IMR-90 (cell line): ENCODE data around the gene RGS14. TPM values are rescaled to one million over a fixed set of nuclear protein-coding genes. Genes with fewer than 3 reads are reported as not detected.

ENCODE experiments used
- ATAC-seq: fragments of 200-7000 bp; cut with Tn5 transposase; 2 replicates; pipeline ENCODE4 v1.9.1; 2020; ENCODE audit warnings: low read depth, mild to moderate bottlenecking, moderate library complexity
- BruUV-seq: library from RNA; stranded (reverse); fragments of 400-500 nt; replicated peaks from 2 replicates; lab custom pipeline; 2021; lab: Mats Ljungman, UMichigan
- CTCF ChIA-PET: fragments of 300-600 bp; formaldehyde crosslinking; extraction: SDS; loops from one replicate; lab custom pipeline; 2021; ENCODE audit warnings: antibody characterized with exemption; lab: Yijun Ruan, JAX
- POLR2A ChIA-PET: fragments of 300-600 bp; sonication (Branson Sonifier 250); formaldehyde crosslinking; loops from one replicate; lab custom pipeline; 2022; ENCODE audit warnings: antibody characterized with exemption; ENCODE audit not compliant: unreplicated experiment; lab: Charles Lee
- DNase-seq: peaks from one replicate; pipeline ENCODE4 v3.0.0; 2013
- H2AFZ ChIP-seq: replicated peaks from 2 replicates; pipeline ENCODE3; 2013; ENCODE audit warnings: low read length, mild to moderate bottlenecking; ENCODE audit not compliant: poor library complexity
- H2AK5ac ChIP-seq: 2 replicates; pipeline ENCODE4 v1.6.1; 2013; ENCODE audit warnings: low read depth, low read length, inconsistent platforms
- H2AK9ac ChIP-seq: replicated peaks from 2 replicates; pipeline ENCODE3; 2013; ENCODE audit warnings: mild to moderate bottlenecking, low read depth, low read length, moderate library complexity; ENCODE audit not compliant: poor library complexity
- H2BK120ac ChIP-seq: 2 replicates; pipeline ENCODE4 v1.6.1; 2013; ENCODE audit warnings: low read depth, low read length, inconsistent platforms
- H2BK15ac ChIP-seq: 3 replicates; pipeline ENCODE4 v1.6.1; 2013; ENCODE audit warnings: low read depth, low read length, inconsistent platforms
- H2BK20ac ChIP-seq: 2 replicates; pipeline ENCODE4 v1.6.1; 2013; ENCODE audit warnings: low read depth, mild to moderate bottlenecking, inconsistent platforms, low read length, moderate library complexity
- H2BK5ac ChIP-seq: 2 replicates; pipeline ENCODE4 v1.6.1; 2013; ENCODE audit warnings: mild to moderate bottlenecking, low read depth, low read length, inconsistent platforms; ENCODE audit not compliant: poor library complexity, severe bottlenecking
- H3K14ac ChIP-seq: replicated peaks from 2 replicates; pipeline ENCODE4 v1.6.1; 2013; ENCODE audit warnings: low read depth, low read length, inconsistent platforms
- H3K18ac ChIP-seq: 2 replicates; pipeline ENCODE4 v1.6.1; 2013; ENCODE audit warnings: low read depth, low read length, control low read depth
- H3K23ac ChIP-seq: 2 replicates; pipeline ENCODE4 v1.6.1; 2013; ENCODE audit warnings: low read depth, low read length, inconsistent platforms
- H3K27ac ChIP-seq: 2 replicates; pipeline ENCODE4 v1.5.1; 2013; ENCODE audit warnings: mild to moderate bottlenecking, control low read depth, low read length; ENCODE audit not compliant: insufficient read depth
- H3K27me3 ChIP-seq: 2 replicates; pipeline ENCODE4 v1.6.1; 2013; ENCODE audit warnings: low read length; ENCODE audit not compliant: control insufficient read depth, insufficient read depth
- H3K36me3 ChIP-seq: 2 replicates; pipeline ENCODE4 v1.6.1; 2013; ENCODE audit warnings: low read length, mixed read lengths; ENCODE audit not compliant: control insufficient read depth, insufficient read depth
- H3K4ac ChIP-seq: 2 replicates; pipeline ENCODE4 v1.6.1; 2013; ENCODE audit warnings: low read depth, low read length, inconsistent platforms
- H3K4me1 ChIP-seq: 2 replicates; pipeline ENCODE4 v1.6.1; 2013; ENCODE audit warnings: low read length, mixed read lengths; ENCODE audit not compliant: control insufficient read depth, insufficient read depth
- H3K4me2 ChIP-seq: 2 replicates; pipeline ENCODE4 v1.6.1; 2013; ENCODE audit warnings: low read depth, mild to moderate bottlenecking, control low read depth, low read length, moderate library complexity
- H3K4me3 ChIP-seq: 2 replicates; pipeline ENCODE4 v1.5.1; 2013; ENCODE audit warnings: low read depth, mild to moderate bottlenecking, control low read depth, low read length, moderate library complexity; ENCODE audit not compliant: insufficient read depth
- H3K56ac ChIP-seq: 2 replicates; pipeline ENCODE4 v1.6.1; 2013; ENCODE audit warnings: low read length, inconsistent platforms; ENCODE audit not compliant: insufficient read depth; ENCODE audit errors: extremely low read depth
- H3K79me1 ChIP-seq, 2 experiments: 2 replicates each; pipeline ENCODE4 v1.6.1; 2013; ENCODE audit warnings: low read length in 2 of 2, inconsistent platforms in 1 of 2, low read depth in 1 of 2
- H3K9ac ChIP-seq: 2 replicates; pipeline ENCODE4 v1.6.1; 2013; ENCODE audit warnings: low read depth, low read length, control low read depth
- H3K9me1 ChIP-seq: 2 replicates; pipeline ENCODE4 v1.6.1; 2013; ENCODE audit warnings: low read length, inconsistent platforms; ENCODE audit not compliant: insufficient read depth
- H3K9me3 ChIP-seq: 2 replicates; pipeline ENCODE4 v1.6.1; 2013; ENCODE audit warnings: low read length; ENCODE audit not compliant: control insufficient read depth, insufficient read depth
- H4K20me1 ChIP-seq: 2 replicates; pipeline ENCODE4 v1.6.1; 2013; ENCODE audit warnings: low read length, inconsistent platforms; ENCODE audit not compliant: insufficient read depth
- H4K5ac ChIP-seq: 2 replicates; pipeline ENCODE4 v1.6.1; 2013; ENCODE audit warnings: mild to moderate bottlenecking, low read depth, low read length, control low read depth
- H4K8ac ChIP-seq, 2 experiments: 2 replicates each; pipeline ENCODE4 v1.6.1; 2013; ENCODE audit warnings: low read depth in 2 of 2, low read length in 2 of 2, control low read depth in 1 of 2, inconsistent platforms in 1 of 2
- H4K91ac ChIP-seq: 2 replicates; pipeline ENCODE4 v1.6.1; 2013; ENCODE audit warnings: low read depth, low read length, inconsistent platforms; ENCODE audit not compliant: insufficient read depth
- BHLHE40 ChIP-seq: fragments of 150-350 bp; IDR thresholded peaks from 2 replicates; pipeline ENCODE4 v1.6.1; 2016; ENCODE audit warnings: mild to moderate bottlenecking, low read depth, low read length
- CEBPB ChIP-seq: IDR thresholded peaks from 2 replicates; pipeline ENCODE4 v1.6.1; 2012; ENCODE audit warnings: low read depth, low read length, improper control_type of control experiment
- CHD1 ChIP-seq: IDR thresholded peaks from 2 replicates; pipeline ENCODE4 v1.6.1; 2012; ENCODE audit warnings: low read depth, low read length, improper control_type of control experiment
- CTCF ChIP-seq: conservative IDR thresholded peaks from 2 replicates; pipeline ENCODE4 v1.5.1; 2012; ENCODE audit warnings: mild to moderate bottlenecking, low read depth, low read length, improper control_type of control experiment
- ELK1 ChIP-seq: fragments of 150-350 bp; IDR thresholded peaks from 2 replicates; pipeline ENCODE4 v1.6.1; 2016; ENCODE audit warnings: low read depth, mild to moderate bottlenecking, low read length, moderate library complexity, borderline replicate concordance
- FOS ChIP-seq: fragments of 150-350 bp; IDR thresholded peaks from 2 replicates; pipeline ENCODE4 v1.6.1; 2016; ENCODE audit warnings: low read depth, low read length
- MAFK ChIP-seq: IDR thresholded peaks from 2 replicates; pipeline ENCODE4 v1.6.1; 2012; ENCODE audit warnings: low read depth, low read length, improper control_type of control experiment
- MAZ ChIP-seq: IDR thresholded peaks from 2 replicates; pipeline ENCODE4 v1.6.1; 2012; ENCODE audit warnings: low read depth, mild to moderate bottlenecking, low read length, improper control_type of control experiment, moderate library complexity, borderline replicate concordance
- MXI1 ChIP-seq: IDR thresholded peaks from 2 replicates; pipeline ENCODE4 v1.6.1; 2012; ENCODE audit warnings: low read depth, mild to moderate bottlenecking, low read length, moderate library complexity, borderline replicate concordance
- NFE2L2 ChIP-seq: fragments of 150-350 bp; IDR thresholded peaks from 2 replicates; pipeline ENCODE4 v1.6.1; 2016; ENCODE audit warnings: low read depth, mild to moderate bottlenecking, low read length
- POLR2A ChIP-seq: IDR thresholded peaks from 2 replicates; pipeline ENCODE4 v1.6.1; 2012; ENCODE audit warnings: mild to moderate bottlenecking, low read depth, low read length
- RAD21 ChIP-seq: IDR thresholded peaks from 2 replicates; pipeline ENCODE4 v1.6.1; 2012; ENCODE audit warnings: low read length, improper control_type of control experiment
- RCOR1 ChIP-seq: IDR thresholded peaks from 2 replicates; pipeline ENCODE4 v1.6.1; 2012; ENCODE audit warnings: mild to moderate bottlenecking, low read length, improper control_type of control experiment; ENCODE audit not compliant: insufficient replicate concordance
- RFX5 ChIP-seq: IDR thresholded peaks from 2 replicates; pipeline ENCODE4 v1.8.0; 2012; ENCODE audit warnings: low read depth, mild to moderate bottlenecking, low read length, moderate library complexity
- SMC3 ChIP-seq: fragments of 150-350 bp; IDR thresholded peaks from 2 replicates; pipeline ENCODE4 v1.6.1; 2016; ENCODE audit warnings: low read depth, mild to moderate bottlenecking, antibody characterized with exemption, low read length, moderate library complexity
- USF2 ChIP-seq: fragments of 150-350 bp; IDR thresholded peaks from 2 replicates; pipeline ENCODE4 v1.6.1; 2017; ENCODE audit warnings: mild to moderate bottlenecking, antibody characterized with exemption, low read length, low read depth
- WGBS, 2 experiments: methylation state at CpG; one replicate each; pipeline versions ENCODE4 v1.1.5 to v1.1.7; 2013; ENCODE audit warnings: missing lambda C conversion rate in 2 of 2; ENCODE audit not compliant: insufficient read length in 1 of 2; ENCODE audit errors: extremely low coverage in 2 of 2; 5-methylcytosine and 5-hydroxymethylcytosine counted together
- dilution Hi-C: fragments of 300-500 bp; cut with HindIII; formaldehyde crosslinking; loops from one replicate; pipeline ENCODE4 v1.14.3; 2018; ENCODE audit warnings: low sequenced_read_pairs; ENCODE audit not compliant: unreplicated experiment
- in situ Hi-C: fragments of 300-500 bp; cut with MboI; formaldehyde crosslinking; loops from 3 replicates; pipeline ENCODE4 v1.14.3; 2019; ENCODE audit warnings: low sequenced_read_pairs, inconsistent platforms, mixed read lengths
- intact Hi-C: fragments of 100-400 bp; cut with micrococcal nuclease; formaldehyde crosslinking; loops from 2 replicates; pipeline ENCODE4 v1.10.0; 2022
- polyA plus RNA-seq, 3 experiments: library from polyadenylated mRNA; depleted of rRNA; stranded (reverse); fragments of >200 nt; gene quantifications; 2 replicates each; pipeline ENCODE4 v1.2.3, GENCODE V29; 2012; ENCODE audit warnings: low replicate concordance in 1 of 3
- total RNA-seq: library from RNA; depleted of rRNA; stranded (reverse); fragments of >200 nt; gene quantifications from 2 replicates; pipeline ENCODE4 v1.2.3, GENCODE V29; 2012

The RGS14 gene
- total and polyA plus RNA-seq, 2 of the 4 experiments (the other 2 are of a cell fraction) = 1.1 to 6.5 TPM

- dilution Hi-C loops (no loop called here), in situ Hi-C loops (no loop called here), intact Hi-C loops (no loop called here)
- Histone ChIP-seq H2BK20ac (no peak overlapping the region), H3K23ac (no peak overlapping the region), H3K27ac (no peak overlapping the region), H3K14ac (no peak overlapping the region), H3K9ac (no peak overlapping the region), H3K79me1 (peaks cover 0 to 2% of the 10 kb centered on the region in 2 experiments; a peak in 1 of 4 replicates), H3K56ac (no peak overlapping the region), H3K4ac (no peak overlapping the region), H3K9me1 (peaks cover 13% of the 10 kb centered on the region), H3K4me3 (no peak overlapping the region), H2BK15ac (no peak overlapping the region), H3K4me2 (no peak overlapping the region), H4K5ac (no peak overlapping the region), H3K4me1 (peaks cover 16% of the 10 kb centered on the region), H2AFZ (no peak overlapping the region), H4K91ac (no peak overlapping the region), H2AK5ac (no peak overlapping the region), H2BK5ac (no peak overlapping the region), H3K36me3 (no peaks in the 10 kb centered on the region), H2BK120ac (no peak overlapping the region), H3K18ac (no peak overlapping the region), H3K27me3 (peaks cover 37% of the 10 kb centered on the region), H2AK9ac (no peak overlapping the region), H4K20me1 (peaks cover 19% of the 10 kb centered on the region), H3K9me3 (no peaks in the 10 kb centered on the region), H4K8ac (no peak overlapping the region)
- no TSS peak for BruUV-seq
- POLR2A ChIA-PET = no interaction called here
- DNase-seq = no peak
- ATAC-seq = no peak
- no peak for TF ChIP-seq SMC3
- TF ChIP-seq CHD1 = no peak
- TF ChIP-seq RCOR1 = no peak
- no peak for TF ChIP-seq MXI1
- no peak for TF ChIP-seq CEBPB
- TF ChIP-seq CTCF = no peak
- TF ChIP-seq POLR2A = no peak
- no peak for TF ChIP-seq FOS
- no peak for TF ChIP-seq ELK1
- TF ChIP-seq NFE2L2 = no peak
- no peak for TF ChIP-seq USF2
- TF ChIP-seq MAFK = no peak
- TF ChIP-seq BHLHE40 = no peak
- no peak for TF ChIP-seq RFX5
- TF ChIP-seq MAZ = no peak
- no peak for TF ChIP-seq RAD21
- CTCF ChIA-PET = interaction anchor here (0.7 to 4.9 kb wide), 2 partner anchors 10 to 22 kb away, joined by 4 to 56 read pairs; partner anchors contain the start of gene PFN3
- WGBS, 2 experiments = no CpG with 5 or more reads among the region's 5 CpGs
Measured at GRCh38 chr5:177392765-177393164, 35.0 kb downstream of the RGS14 start.
